ENCODE results near the gene SMTN.

The SMTN gene

DNA sequence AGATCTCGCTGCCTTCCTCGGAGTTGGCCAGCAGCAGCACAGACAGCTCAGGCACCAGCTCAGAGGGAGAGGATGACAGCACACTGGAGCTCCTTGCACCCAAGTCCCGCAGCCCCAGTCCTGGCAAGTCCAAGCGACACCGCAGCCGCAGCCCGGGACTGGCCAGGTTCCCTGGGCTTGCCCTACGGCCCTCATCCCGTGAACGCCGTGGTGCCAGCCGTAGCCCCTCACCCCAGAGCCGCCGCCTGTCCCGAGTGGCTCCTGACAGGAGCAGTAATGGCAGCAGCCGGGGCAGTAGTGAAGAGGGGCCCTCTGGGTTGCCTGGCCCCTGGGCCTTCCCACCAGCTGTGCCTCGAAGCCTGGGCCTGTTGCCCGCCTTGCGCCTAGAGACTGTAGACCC, 52.8 kb downstream of the SMTN start:
- no peak overlapping the region for H3K4me2 ChIP-seq (ENCODE audit: low read length)
- H3K4me3 ChIP-seq (ENCODE audit: low read depth, low read length) = no peak overlapping the region
- H3K9me3 ChIP-seq (ENCODE audit: control insufficient read depth, low read length) = no peaks in the 10 kb centered on the region
- H3K4me1 ChIP-seq = peaks cover 31% of the 10 kb centered on the region
- no peak for TF ChIP-seq CTCF (IDR thresholded peaks at IDR 0.05)
- peak overlapping the region; percentile 93 for H3K27ac ChIP-seq
- no peaks in the 10 kb centered on the region for H3K79me2 ChIP-seq
- no peaks in the 10 kb centered on the region for H3K36me3 ChIP-seq (ENCODE audit: control insufficient read depth, insufficient read depth, low read length)
- no peaks in the 10 kb centered on the region for H3K27me3 ChIP-seq (ENCODE audit: control insufficient read depth, insufficient read depth, low read length)
- no peak overlapping the region for H3K9ac ChIP-seq
- H2AFZ ChIP-seq = no peak overlapping the region

- Histone ChIP-seq H2AFZ (no peak overlapping the region), H3K79me2 (no peaks in the 10 kb centered on the region), H3K9me3 (ENCODE audit: control insufficient read depth, low read length) (no peaks in the 10 kb centered on the region), H3K27me3 (ENCODE audit: control insufficient read depth, insufficient read depth, low read length) (no peaks in the 10 kb centered on the region), H3K36me3 (ENCODE audit: control insufficient read depth, insufficient read depth, low read length) (no peaks in the 10 kb centered on the region), H3K9ac (no peak overlapping the region), H3K27ac (peak overlapping the region; percentile 93), H3K4me3 (ENCODE audit: low read depth, low read length) (no peak overlapping the region), H3K4me2 (ENCODE audit: low read length) (no peak overlapping the region), H3K4me1 (peaks cover 32% of the 10 kb centered on the region)
- TF ChIP-seq CTCF (IDR thresholded peaks at IDR 0.05) = no peak
Measured at GRCh38 chr22:31134688-31135087, 53.6 kb downstream of the SMTN start.

GRCh38 chr22:31135706-31136105, 54.6 kb downstream of the SMTN start:
- Histone ChIP-seq H3K27me3 (ENCODE audit: control insufficient read depth, insufficient read depth, low read length) (no peaks in the 10 kb centered on the region), H3K27ac (peak overlapping the region; percentile 93), H3K4me1 (peaks cover 39% of the 10 kb centered on the region), H3K4me2 (ENCODE audit: low read length) (no peak overlapping the region), H2AFZ (no peak overlapping the region), H3K36me3 (ENCODE audit: control insufficient read depth, insufficient read depth, low read length) (no peaks in the 10 kb centered on the region), H3K79me2 (no peaks in the 10 kb centered on the region), H3K9me3 (ENCODE audit: control insufficient read depth, low read length) (no peaks in the 10 kb centered on the region), H3K4me3 (ENCODE audit: low read depth, low read length) (no peak overlapping the region), H3K9ac (no peak overlapping the region)
- TF ChIP-seq CTCF (IDR thresholded peaks at IDR 0.05) = no peak

DNA sequence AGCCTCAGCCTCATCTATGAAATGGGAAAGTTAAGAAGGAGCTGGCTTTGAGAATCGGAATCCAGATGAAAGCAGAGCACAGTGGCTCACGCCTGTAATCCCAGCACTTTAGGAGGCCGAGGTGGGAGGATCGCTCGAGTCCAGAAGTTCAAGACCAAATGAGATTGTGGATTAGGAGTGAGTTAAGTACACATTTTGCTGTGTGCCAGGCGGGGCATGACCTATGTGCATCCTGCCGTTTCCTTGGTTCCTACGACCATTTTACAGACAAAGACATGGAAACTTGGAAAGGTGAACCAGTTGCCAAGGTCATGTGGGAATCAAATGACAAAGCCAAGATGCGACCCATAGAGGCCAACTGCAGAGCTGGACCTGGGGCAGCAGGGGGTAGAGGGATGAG, 55.0 kb downstream of the SMTN start:
- Histone ChIP-seq H3K9me3 (ENCODE audit: control insufficient read depth, low read length) (no peaks in the 10 kb centered on the region), H3K4me1 (peaks cover 41% of the 10 kb centered on the region), H3K4me3 (ENCODE audit: low read depth, low read length) (no peak overlapping the region), H3K79me2 (no peaks in the 10 kb centered on the region), H3K27ac (peak overlapping the region; percentile 93), H3K27me3 (ENCODE audit: control insufficient read depth, insufficient read depth, low read length) (no peaks in the 10 kb centered on the region), H2AFZ (no peak overlapping the region), H3K4me2 (ENCODE audit: low read length) (no peak overlapping the region), H3K9ac (no peak overlapping the region), H3K36me3 (ENCODE audit: control insufficient read depth, insufficient read depth, low read length) (no peaks in the 10 kb centered on the region)
- no peak for TF ChIP-seq CTCF (IDR thresholded peaks at IDR 0.05)

DNA sequence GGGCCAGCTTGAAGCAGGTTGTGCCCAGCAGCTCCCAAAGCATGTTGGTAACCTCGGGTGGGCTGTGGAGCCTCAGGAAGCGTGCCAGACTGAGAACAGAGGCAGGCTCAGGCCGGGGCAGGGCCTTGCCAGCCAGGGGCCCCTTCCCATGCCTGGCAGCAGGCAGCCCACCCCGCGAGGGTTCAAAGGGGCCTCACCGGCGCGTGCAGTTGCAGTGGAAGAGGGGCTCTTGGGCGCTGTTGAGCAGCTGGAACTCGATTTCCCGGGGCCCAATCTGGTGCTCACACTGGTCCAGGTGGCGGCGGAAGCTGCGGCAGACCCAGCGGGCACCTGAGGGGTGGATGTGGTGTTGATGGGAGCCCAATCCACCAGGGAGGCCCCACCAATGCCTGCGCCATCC, 55.6 kb downstream of the SMTN start:
- no peaks in the 10 kb centered on the region for H3K9me3 ChIP-seq (ENCODE audit: control insufficient read depth, low read length)
- H3K4me2 ChIP-seq (ENCODE audit: low read length) = no peak overlapping the region
- peak overlapping the region; percentile 93 for H3K27ac ChIP-seq
- TF ChIP-seq CTCF (IDR thresholded peaks at IDR 0.05) = no peak
- no peaks in the 10 kb centered on the region for H3K79me2 ChIP-seq
- H3K4me1 ChIP-seq = peaks cover 37% of the 10 kb centered on the region
- no peaks in the 10 kb centered on the region for H3K36me3 ChIP-seq (ENCODE audit: control insufficient read depth, insufficient read depth, low read length)
- no peaks in the 10 kb centered on the region for H3K27me3 ChIP-seq (ENCODE audit: control insufficient read depth, insufficient read depth, low read length)
- no peak overlapping the region for H3K9ac ChIP-seq
- H3K4me3 ChIP-seq (ENCODE audit: low read depth, low read length) = no peak overlapping the region
- no peak overlapping the region for H2AFZ ChIP-seq
